Renal cortical epithelial cell (primary cell): ENCODE results near the gene ZNF223. TPM values are rescaled to one million over a fixed set of nuclear protein-coding genes. Genes with fewer than 3 reads are reported as not detected.

ENCODE experiments used
- DNase-seq: peaks from one replicate; pipeline ENCODE4 v3.0.0-alpha.2; 2011; ENCODE audit warnings: low read depth
- total RNA-seq: library from RNA; depleted of rRNA; stranded (reverse); fragments of >200 nt; gene quantifications from 2 replicates; pipeline ENCODE4 v1.2.3, GENCODE V29; 2014

Gene ZNF223
- total RNA-seq: 8.5 and 9.4 TPM in 2 replicates

DNA sequence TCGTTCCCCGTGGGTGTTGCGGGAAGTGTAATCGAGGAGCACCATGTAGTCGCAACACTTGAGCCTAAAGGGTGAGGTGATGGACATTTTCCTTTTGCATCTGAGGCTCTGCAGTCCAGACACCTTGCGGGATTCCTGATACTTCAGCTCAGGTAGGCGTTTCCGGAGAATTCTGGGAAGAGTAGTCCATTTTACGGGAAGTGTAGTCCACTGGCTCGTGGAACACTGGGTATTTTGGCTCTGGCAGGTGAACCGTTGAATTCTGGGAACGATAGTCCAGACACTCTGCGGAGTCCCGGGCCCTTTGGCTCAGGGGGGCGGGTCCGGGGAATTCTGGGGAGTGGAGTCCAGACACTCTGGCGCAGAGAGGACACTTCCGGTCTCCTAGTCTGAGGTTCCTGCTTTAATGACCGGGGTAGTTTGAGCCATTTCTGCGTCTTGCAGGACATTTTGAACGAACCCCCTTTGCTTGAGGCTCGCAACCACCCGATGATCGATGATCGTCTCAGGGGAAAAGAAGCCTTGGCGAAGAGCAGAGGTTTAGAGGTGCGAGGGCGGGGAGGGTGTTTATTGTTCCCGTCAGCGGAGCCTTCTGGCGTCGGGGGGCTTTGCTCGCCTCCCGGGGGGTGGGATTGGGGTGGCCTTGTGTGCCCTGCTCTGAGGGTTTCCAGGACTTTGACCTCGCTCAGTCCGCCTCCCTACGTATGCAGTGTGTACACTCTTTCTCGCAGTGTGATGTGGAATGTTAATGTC, at the start of gene ZNF223:
Gene ZNF223, plus strand, starts transcription at position 387 of the 753 bp plus-strand sequence. CDS start 3,141 bp downstream, outside the sequence.
- DNase-seq: peak; percentile 94

- DNase-seq: no peak
These were observed 49.6 kb upstream of the ZNF223 start for GRCh38 chr19:44002212-44002565.

- DNase-seq: peak; percentile 95
These were observed 49.0 kb upstream of the ZNF223 start, which contains the start of gene ZNF230 for GRCh38 chr19:44002566-44003460. ZNF230 (plus strand) TSS chr19:44002957; CDS start chr19:44007079, 4,122 bp downstream.

DNA sequence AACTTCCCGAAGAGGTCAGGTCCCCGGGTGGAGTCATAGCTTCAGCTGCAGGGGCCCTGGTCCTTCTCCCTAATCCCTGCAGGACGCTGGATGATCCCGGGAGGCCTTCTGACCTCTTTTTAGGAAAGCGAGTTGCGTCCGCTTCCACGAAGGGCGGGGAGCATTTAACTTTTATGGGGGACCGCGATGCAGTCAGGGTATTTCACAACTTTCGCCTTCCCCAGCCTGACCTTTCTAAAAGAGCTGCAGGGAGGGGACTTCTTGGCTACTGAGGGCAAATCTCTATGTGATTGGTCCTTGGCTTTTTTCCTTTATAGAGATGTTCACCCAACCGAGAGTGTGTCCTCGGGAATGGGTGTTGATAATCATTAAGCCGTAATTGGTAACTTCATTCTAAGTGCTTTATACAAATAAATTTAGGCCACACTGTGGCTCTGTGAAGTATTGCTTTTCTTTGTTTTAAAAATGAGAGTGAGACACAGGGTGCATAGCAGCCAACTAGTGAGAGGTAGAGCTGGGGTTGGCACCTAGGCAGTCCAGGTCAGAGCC, 48.3 kb upstream of the ZNF223 start:
- peak; percentile 69 for DNase-seq

- DNase-seq: peak; percentile 10
These were observed 45.9 kb upstream of the ZNF223 start for GRCh38 chr19:44005973-44006372.

GRCh38 chr19:44007473-44007872, 44.4 kb upstream of the ZNF223 start:
- no peak for DNase-seq

DNA sequence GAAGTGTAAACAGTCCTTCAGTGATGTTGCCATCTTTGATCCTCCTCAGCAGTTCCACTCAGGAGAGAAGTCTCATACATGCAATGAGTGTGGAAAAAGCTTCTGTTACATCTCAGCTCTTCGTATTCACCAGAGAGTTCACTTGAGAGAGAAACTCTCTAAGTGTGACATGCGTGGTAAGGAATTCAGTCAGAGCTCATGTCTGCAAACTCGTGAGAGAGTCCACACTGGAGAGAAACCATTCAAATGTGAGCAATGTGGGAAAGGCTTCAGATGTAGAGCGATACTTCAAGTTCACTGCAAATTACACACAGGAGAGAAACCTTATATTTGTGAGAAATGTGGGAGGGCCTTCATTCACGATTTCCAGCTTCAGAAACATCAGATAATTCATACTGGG, 41.4 kb upstream of the ZNF223 start:
- DNase-seq: no peak

DNA sequence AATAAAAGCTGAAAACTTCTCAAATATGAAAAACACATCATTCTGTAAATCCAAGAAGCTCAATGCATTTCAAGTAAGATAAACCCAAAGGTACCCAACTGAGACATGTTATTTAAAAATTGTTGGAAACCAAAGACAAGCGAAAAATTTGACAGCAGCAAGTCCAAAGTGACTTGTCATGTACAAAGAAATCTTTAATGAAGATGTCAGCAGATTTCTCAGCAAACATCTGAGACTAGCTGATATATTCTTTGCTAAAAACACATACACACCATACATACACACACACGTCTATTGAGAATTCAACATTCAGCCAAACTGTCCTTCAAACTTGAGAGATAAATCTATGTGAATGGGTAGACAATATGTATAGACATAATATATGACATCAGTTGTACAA, 32.3 kb upstream of the ZNF223 start:
- no peak for DNase-seq

- DNase-seq: no peak
These were observed 30.6 kb upstream of the ZNF223 start for GRCh38 chr19:44021221-44021620.

- DNase-seq: no peak
These were observed 27.0 kb upstream of the ZNF223 start for GRCh38 chr19:44024900-44025216.

- DNase-seq: peak; percentile 84
These were observed 26.5 kb upstream of the ZNF223 start, which contains the start of gene ZNF222 for GRCh38 chr19:44025217-44025936. ZNF222 (plus strand) TSS chr19:44025379; CDS start chr19:44025437, 58 bp downstream.

DNA sequence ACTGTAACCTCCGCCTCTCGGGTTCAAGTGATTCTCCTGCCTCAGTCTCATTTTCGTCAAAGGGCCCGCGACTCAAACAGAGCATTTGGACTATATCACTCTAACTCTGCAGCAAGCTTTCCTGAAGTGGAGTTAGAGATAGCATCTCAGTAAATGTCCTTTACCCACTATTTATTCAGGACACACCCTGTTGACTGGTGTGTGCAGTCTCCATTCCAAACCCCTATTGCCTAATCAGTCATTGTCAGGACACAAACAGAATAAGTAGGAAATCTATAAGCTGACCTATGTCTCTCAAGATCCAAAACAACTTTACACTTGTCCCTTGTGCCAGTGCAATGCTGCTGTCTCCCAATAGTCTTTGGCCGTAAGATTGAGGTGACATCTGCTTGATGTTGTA, 25.2 kb upstream of the ZNF223 start:
- no peak for DNase-seq

- no peak for DNase-seq
These were observed 19.7 kb upstream of the ZNF223 start for GRCh38 chr19:44032001-44032610.

DNA sequence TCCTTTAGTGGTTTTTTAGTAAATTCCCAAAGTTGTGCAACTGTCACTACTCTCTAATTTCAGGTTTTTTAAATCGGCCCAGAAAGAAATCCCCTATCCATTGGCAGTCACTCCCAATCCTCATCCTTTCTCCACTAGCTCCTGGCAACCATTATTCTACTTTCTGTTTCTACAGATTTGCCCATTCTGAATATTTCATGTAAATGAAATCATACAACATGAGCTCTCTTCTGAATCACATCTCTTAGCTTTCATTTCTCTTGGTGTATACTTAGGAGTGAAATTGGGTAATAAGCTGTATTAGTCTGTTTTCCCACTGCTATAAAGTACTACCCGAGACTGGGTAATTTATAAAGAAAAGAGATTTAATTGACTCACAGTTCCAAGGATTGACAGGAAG, 9.7 kb upstream of the ZNF223 start:
- DNase-seq: no peak

GRCh38 chr19:44050740-44051649, 841 bp upstream of the ZNF223 start:
- peak; percentile 12 for DNase-seq

GRCh38 chr19:44055870-44056269, 4.0 kb downstream of the ZNF223 start:
- DNase-seq: no peak

- DNase-seq: no peak
These were observed 7.4 kb downstream of the ZNF223 start for GRCh38 chr19:44059229-44059628.

DNA sequence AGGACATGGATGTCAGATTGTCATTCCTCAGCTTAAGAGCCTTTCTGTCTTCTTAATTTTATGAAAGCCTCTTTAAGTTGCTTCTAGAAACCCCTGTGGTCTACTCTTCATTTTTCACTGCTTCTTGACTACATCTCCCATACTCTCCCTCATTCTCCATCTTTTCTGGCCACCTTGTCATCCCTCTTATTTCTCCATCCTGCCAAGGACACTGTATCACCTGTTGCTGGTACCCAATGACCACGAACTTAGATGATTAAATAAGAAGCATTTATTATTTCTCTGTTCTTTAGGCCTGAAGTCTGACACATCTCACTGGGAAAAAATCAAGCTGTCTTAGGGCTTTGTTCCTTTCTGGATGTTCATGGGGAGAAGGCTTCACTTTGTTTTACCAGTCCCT, 9.2 kb downstream of the ZNF223 start:
- DNase-seq: no peak

DNA sequence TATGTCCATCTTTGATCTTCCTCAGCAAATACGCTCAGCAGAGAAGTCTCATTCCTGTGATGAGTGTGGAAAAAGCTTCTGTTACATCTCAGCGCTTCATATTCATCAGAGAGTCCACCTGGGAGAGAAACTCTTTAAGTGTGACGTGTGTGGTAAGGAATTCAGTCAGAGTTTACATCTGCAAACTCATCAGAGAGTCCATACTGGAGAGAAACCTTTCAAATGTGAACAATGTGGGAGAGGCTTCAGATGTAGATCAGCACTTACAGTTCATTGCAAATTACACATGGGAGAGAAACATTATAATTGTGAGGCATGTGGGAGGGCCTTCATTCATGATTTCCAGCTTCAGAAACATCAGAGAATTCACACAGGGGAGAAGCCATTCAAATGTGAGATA, 14.5 kb downstream of the ZNF223 start:
- no peak for DNase-seq

DNA sequence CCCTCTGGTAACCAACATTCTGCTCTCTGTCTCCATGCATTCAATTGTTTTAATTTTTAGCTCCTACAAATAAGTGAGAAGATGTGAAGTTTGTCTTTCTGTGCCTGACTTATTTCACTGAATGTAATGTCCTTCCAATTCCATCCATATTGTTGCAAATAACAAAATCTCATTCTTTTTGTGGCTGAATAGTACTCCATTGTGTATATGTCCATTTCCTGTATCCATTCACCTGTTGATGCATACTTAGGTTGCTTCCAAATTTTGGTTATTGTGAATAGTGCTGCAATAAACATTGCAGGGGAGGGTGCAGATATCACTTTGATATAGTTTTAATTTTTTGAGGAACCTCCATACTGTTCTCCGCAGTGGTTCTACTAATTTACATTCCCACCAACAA, 17.6 kb downstream of the ZNF223 start:
- DNase-seq: no peak
